K562 (cell line): ENCODE results near the gene AMZ1.

Experiments
- MAZ ChIP-seq, 2 experiments: fragments of 450-650 bp in 1 of 2; sonication (generic) in 1 of 2; formaldehyde crosslinking; IDR thresholded peaks in 1 of 2; conservative IDR thresholded peaks in 1 of 2; 2 replicates each; pipeline versions ENCODE4 v1.4.0 to v1.5.0; 2020; ENCODE audit warnings: mild to moderate bottlenecking in 1 of 2, missing genetic modification reagents in 1 of 2
- PKNOX1 ChIP-seq: fragments of 450-650 bp; IDR thresholded peaks from 2 replicates; pipeline ENCODE4 v1.6.1; 2016
- RFX1 ChIP-seq: fragments of 450-650 bp; IDR thresholded peaks from 2 replicates; pipeline ENCODE4 v1.6.1; 2016; ENCODE audit warnings: mild to moderate bottlenecking, moderate library complexity

- TF ChIP-seq PKNOX1 (peak; percentile 84), MAZ (CRISPR knock-in tag; conservative IDR thresholded peaks at IDR 0.05 in 1 of 2, IDR thresholded peaks at IDR 0.05 in 1 of 2) (peak in 1 of 2 experiments; percentile 44; a peak in 2 of 4 replicates), RFX1 (no peak)
Observed at GRCh38 chr7:2717293-2718261, 29.6 kb downstream of the AMZ1 start.
